ENCODE results near the gene RIMS4. TPM values are rescaled to one million over a fixed set of nuclear protein-coding genes. Genes with fewer than 3 reads are reported as not detected.

RIMS4 gene
- polyA plus RNA-seq, 1 experiment = not detected

DNA sequence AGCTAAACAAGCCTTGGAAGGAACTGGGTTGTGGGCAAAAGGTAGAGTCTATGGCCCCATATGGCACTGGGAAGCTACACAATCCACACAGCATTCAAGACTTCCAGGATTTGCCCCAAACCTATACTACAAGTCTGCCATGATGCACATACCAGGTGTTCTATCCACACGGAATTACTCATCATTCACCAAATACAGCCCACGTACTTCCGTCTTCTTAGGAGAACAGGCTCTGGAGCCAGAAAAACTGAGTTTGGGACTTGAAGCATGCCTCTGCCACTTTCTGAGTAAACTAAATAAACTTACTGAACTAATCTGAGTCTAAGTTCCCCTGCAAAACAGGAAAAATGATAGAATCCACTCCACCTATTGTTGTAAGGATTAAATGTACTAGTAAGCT lies 28.6 kb downstream of the RIMS4 start:
- Histone ChIP-seq H3K4me3 (ENCODE audit: low read depth, low read length) (no peak overlapping the region), H3K27me3 (ENCODE audit: control insufficient read depth, insufficient read depth, low read length) (peaks cover 3% of the 10 kb centered on the region; the same call in 1 of the 2 replicates), H3K36me3 (ENCODE audit: control insufficient read depth, insufficient read depth, low read length) (no peaks in the 10 kb centered on the region)
- TF ChIP-seq, protein P1, sequence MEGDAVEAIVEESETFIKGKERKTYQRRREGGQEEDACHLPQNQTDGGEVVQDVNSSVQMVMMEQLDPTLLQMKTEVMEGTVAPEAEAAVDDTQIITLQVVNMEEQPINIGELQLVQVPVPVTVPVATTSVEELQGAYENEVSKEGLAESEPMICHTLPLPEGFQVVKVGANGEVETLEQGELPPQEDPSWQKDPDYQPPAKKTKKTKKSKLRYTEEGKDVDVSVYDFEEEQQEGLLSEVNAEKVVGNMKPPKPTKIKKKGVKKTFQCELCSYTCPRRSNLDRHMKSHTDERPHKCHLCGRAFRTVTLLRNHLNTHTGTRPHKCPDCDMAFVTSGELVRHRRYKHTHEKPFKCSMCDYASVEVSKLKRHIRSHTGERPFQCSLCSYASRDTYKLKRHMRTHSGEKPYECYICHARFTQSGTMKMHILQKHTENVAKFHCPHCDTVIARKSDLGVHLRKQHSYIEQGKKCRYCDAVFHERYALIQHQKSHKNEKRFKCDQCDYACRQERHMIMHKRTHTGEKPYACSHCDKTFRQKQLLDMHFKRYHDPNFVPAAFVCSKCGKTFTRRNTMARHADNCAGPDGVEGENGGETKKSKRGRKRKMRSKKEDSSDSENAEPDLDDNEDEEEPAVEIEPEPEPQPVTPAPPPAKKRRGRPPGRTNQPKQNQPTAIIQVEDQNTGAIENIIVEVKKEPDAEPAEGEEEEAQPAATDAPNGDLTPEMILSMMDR (IDR thresholded peaks at IDR 0.05; ENCODE audit: insufficient read depth, low read depth, low read length) = no peak
- CTCF ChIA-PET = interaction anchor here (0.6 kb wide), 1 partner anchor 35 kb away, joined by 3 read pairs; no protein-coding TSS in a partner anchor
- POLR2A ChIA-PET = no interaction called here
- DNase-seq (ENCODE audit: low read depth) = no peak

DNA sequence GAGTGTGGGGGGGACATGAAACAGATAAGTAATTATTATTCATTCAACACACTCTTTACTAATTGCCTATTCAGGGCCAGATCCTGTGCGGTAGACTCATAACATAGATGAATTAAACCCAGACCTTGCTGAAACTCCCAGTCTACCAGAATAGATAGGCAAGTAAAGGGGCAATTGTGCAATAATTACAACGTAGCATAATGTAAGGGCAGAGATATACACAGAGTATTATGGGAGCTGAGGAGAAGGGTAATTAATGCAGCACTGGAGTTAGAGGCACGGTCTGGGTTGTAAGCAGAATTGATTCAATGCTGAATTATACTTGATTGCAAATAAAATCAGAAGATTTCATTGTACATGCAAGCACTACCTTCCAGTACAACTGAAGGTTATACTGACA lies 29.2 kb downstream of the RIMS4 start:
- Histone ChIP-seq H3K36me3 (ENCODE audit: control insufficient read depth, insufficient read depth, low read length) (no peaks in the 10 kb centered on the region), H3K4me3 (ENCODE audit: low read depth, low read length) (no peak overlapping the region), H3K27me3 (ENCODE audit: control insufficient read depth, insufficient read depth, low read length) (peaks cover 3% of the 10 kb centered on the region; the same call in 1 of the 2 replicates)
- TF ChIP-seq, protein P1 (IDR thresholded peaks at IDR 0.05; ENCODE audit: insufficient read depth, low read depth, low read length) = no peak
- ChIA-PET POLR2A (no interaction called here), CTCF (interaction anchor here (0.6 kb wide), 1 partner anchor 34 kb away, joined by 3 read pairs; no protein-coding TSS in a partner anchor)
- no peak for DNase-seq (ENCODE audit: low read depth)

DNA sequence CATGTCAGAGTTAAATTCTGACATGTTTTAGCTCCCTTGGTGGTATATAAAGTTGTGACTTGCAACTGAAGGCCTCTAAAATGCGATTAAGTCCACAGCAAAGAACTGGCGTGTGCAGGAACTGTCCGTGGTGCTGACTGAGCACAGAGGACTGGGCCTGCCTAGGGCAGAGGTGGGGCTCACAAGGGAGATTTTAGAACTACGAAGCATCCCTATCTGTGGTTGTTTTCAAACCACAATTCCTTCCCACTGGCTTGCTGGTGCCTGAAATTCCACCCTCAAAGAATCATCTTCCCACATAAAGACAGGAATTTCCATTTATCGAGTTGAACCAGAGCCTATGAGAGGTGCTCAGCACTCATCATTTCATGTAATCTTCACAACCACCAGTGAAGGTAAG lies 30.1 kb downstream of the RIMS4 start:
- CTCF ChIA-PET = no interaction called here
- H3K4me3 ChIP-seq (ENCODE audit: low read depth, low read length) = no peak overlapping the region
- no peak for DNase-seq (ENCODE audit: low read depth)
- H3K36me3 ChIP-seq (ENCODE audit: control insufficient read depth, insufficient read depth, low read length) = no peaks in the 10 kb centered on the region
- H3K27me3 ChIP-seq (ENCODE audit: control insufficient read depth, insufficient read depth, low read length) = peaks cover 3% of the 10 kb centered on the region; the same call in 1 of the 2 replicates
- POLR2A ChIA-PET = no interaction called here
- TF ChIP-seq, protein P1 (IDR thresholded peaks at IDR 0.05; ENCODE audit: insufficient read depth, low read depth, low read length) = no peak

DNA sequence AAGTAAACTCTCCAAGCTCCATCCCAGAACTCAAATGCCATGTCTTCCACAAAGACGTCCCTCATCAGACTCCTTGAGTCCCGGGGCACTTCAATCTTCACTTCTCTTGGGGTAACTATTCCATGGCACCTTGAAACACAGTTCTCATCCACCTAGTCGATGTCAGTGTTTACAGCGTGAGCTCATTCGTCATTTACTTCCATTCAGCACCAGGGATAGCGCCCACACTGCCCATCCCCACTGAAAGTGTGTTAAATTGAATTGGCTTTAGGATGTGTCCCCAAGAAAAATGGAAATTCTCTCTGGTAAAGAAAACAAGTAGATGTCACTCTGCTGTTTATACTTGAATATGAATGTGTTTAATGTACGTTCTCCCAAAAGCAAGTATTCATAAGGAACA lies 33.4 kb downstream of the RIMS4 start:
- H3K36me3 ChIP-seq (ENCODE audit: control insufficient read depth, insufficient read depth, low read length) = no peaks in the 10 kb centered on the region
- TF ChIP-seq, protein P1 (IDR thresholded peaks at IDR 0.05; ENCODE audit: insufficient read depth, low read depth, low read length) = no peak
- ChIA-PET POLR2A (no interaction called here), CTCF (interaction anchor here (0.9 to 1.3 kb wide), 2 partner anchors 9 to 12 kb away, joined by 3 to 4 read pairs; no protein-coding TSS in a partner anchor)
- no peak overlapping the region for H3K4me3 ChIP-seq (ENCODE audit: low read depth, low read length)
- DNase-seq (ENCODE audit: low read depth) = no peak
- peaks cover 3% of the 10 kb centered on the region for H3K27me3 ChIP-seq (ENCODE audit: control insufficient read depth, insufficient read depth, low read length)

DNA sequence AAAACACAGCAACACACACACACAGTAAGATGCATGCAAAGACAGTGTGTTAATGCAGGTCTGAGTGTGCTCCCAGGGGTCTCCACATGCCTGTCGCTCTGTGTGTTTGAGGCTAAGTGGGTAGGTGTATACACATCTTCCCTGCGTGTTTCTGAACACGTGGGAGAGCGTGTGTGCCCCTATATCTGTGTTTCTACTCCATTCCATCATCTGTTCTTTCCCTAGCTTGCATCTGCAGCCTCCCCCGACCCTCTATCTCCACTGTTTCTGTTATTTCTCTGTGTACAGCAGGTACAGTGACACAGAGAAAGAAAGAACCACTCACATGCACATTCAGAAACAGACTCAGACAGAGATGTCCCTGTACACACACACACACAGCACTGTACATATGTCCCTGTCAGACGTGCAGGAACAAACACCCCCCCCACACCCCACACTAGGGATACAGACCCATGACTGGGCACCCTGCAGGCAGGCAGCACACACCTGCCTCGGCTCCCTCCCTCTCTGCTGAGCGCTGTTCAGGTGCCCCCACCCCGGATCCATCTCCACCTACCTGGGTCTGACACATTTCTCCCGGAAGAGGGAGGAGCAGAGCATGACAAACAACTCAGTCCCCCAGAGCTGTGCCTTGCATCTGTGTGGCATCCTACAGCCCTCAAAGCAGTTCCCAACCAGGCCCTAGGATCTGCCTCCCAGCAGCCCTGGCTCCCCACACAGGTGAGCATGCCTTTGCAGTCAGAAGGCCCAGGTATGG lies 37.1 kb downstream of the RIMS4 start:
- Histone ChIP-seq H3K36me3 (ENCODE audit: control insufficient read depth, insufficient read depth, low read length) (no peaks in the 10 kb centered on the region), H3K4me3 (ENCODE audit: low read depth, low read length) (no peak overlapping the region), H3K27me3 (ENCODE audit: control insufficient read depth, insufficient read depth, low read length) (peaks cover 5% of the 10 kb centered on the region)
- TF ChIP-seq, protein P1 (IDR thresholded peaks at IDR 0.05; ENCODE audit: insufficient read depth, low read depth, low read length) = no peak
- ChIA-PET CTCF (no interaction called here), POLR2A (no interaction called here)
- no peak for DNase-seq (ENCODE audit: low read depth)
